Activated B cell treated with CpG ODN at 0.5 μM for 24 hours (primary cell): ENCODE measurements around the gene EML6. TPM values are rescaled to one million over a fixed set of nuclear protein-coding genes. Genes with fewer than 3 reads are reported as not detected.

Source experiments
- ATAC-seq: fragments of 200-7000 bp; cut with Tn5 transposase; one replicate; pipeline ENCODE4 v1.10.0; 2021; ENCODE audit warnings: low read depth, mild to moderate bottlenecking, moderate library complexity
- CTCF ChIA-PET: fragments of 350-600 bp; sonication (Branson Sonifier 250); formaldehyde crosslinking; loops from one replicate; lab custom pipeline; 2021; ENCODE audit warnings: antibody characterized with exemption; lab: Charles Lee
- POLR2A ChIA-PET: fragments of 350-600 bp; sonication (Branson Sonifier 250); formaldehyde crosslinking; loops from one replicate; lab custom pipeline; 2021; ENCODE audit warnings: antibody characterized with exemption; lab: Charles Lee
- DNase-seq: peaks from one replicate; pipeline ENCODE4 v3.0.0; 2022
- H3K27ac Mint-ChIP-seq: one replicate; pipeline ENCODE4 v1.8.0; 2020; ENCODE audit warnings: mixed read lengths
- H3K27me3 Mint-ChIP-seq: one replicate; pipeline ENCODE4 v1.8.0; 2021; ENCODE audit warnings: mixed read lengths
- H3K36me3 Mint-ChIP-seq: one replicate; pipeline ENCODE4 v1.8.0; 2021; ENCODE audit warnings: low read depth, mixed read lengths
- H3K4me1 Mint-ChIP-seq: one replicate; pipeline ENCODE4 v1.8.0; 2021; ENCODE audit warnings: mixed read lengths
- H3K4me3 Mint-ChIP-seq: one replicate; pipeline ENCODE4 v1.8.0; 2020; ENCODE audit warnings: mild to moderate bottlenecking, mixed read lengths
- H3K9me3 Mint-ChIP-seq: one replicate; pipeline ENCODE4 v1.8.0; 2020; ENCODE audit warnings: mixed read lengths
- CTCF ChIP-seq: fragments of 200-600 bp; IDR thresholded peaks from one replicate; pipeline ENCODE4 v1.8.0; 2022; ENCODE audit warnings: antibody characterized with exemption, mild to moderate bottlenecking
- intact Hi-C: fragments of 100-400 bp; cut with micrococcal nuclease; formaldehyde crosslinking; loops from one replicate; pipeline ENCODE4 v1.15.1; 2024
- total RNA-seq: library from RNA; stranded (reverse); gene quantifications from 2 replicates; pipeline ENCODE4 v1.2.3, GENCODE V29; 2022

Gene EML6
- total RNA-seq, 1 donor from 2014 or later = 31.5 TPM

GRCh38 chr2:54791831-54792230, 68.4 kb downstream of the EML6 start:
- H3K9me3 Mint-ChIP-seq = no peaks in the 10 kb centered on the region
- H3K4me3 Mint-ChIP-seq = no peak overlapping the region
- no peaks in the 10 kb centered on the region for H3K27me3 Mint-ChIP-seq
- ChIA-PET POLR2A (interaction anchor here (0.6 kb wide), 1 partner anchor 13 kb away, joined by 3 read pairs; no protein-coding TSS in a partner anchor), CTCF (no interaction called here)
- intact Hi-C loops = no loop called here
- ATAC-seq (no peak), DNase-seq (no peak)
- H3K4me1 Mint-ChIP-seq = peaks cover 20% of the 10 kb centered on the region
- H3K27ac Mint-ChIP-seq = no peak overlapping the region
- TF ChIP-seq CTCF = no peak
- no peaks in the 10 kb centered on the region for H3K36me3 Mint-ChIP-seq

- TF ChIP-seq CTCF = no peak
- H3K4me3 Mint-ChIP-seq = no peak overlapping the region
- no peaks in the 10 kb centered on the region for H3K4me1 Mint-ChIP-seq
- no peaks in the 10 kb centered on the region for H3K9me3 Mint-ChIP-seq
- peaks cover 2% of the 10 kb centered on the region for H3K36me3 Mint-ChIP-seq
- DNase-seq (no peak), ATAC-seq (no peak)
- CTCF ChIA-PET = interaction anchor here (1.2 kb wide), 1 partner anchor 42 kb away, joined by 5 read pairs; no protein-coding TSS in a partner anchor
- intact Hi-C loops = no loop called here
- POLR2A ChIA-PET = no interaction called here
- no peaks in the 10 kb centered on the region for H3K27me3 Mint-ChIP-seq
- H3K27ac Mint-ChIP-seq = no peak overlapping the region
These were observed 73.8 kb downstream of the EML6 start for GRCh38 chr2:54797307-54797706.

- peaks cover 5% of the 10 kb centered on the region for H3K4me1 Mint-ChIP-seq
- ChIA-PET CTCF (interaction anchor here (0.7 to 1.5 kb wide), 2 partner anchors 33 to 37 kb away, joined by 3 to 5 read pairs; no protein-coding TSS in a partner anchor), POLR2A (no interaction called here)
- ATAC-seq = no peak
- no peak for TF ChIP-seq CTCF
- intact Hi-C loops = loop anchor here (5.0 kb wide), 1 partner anchor 44 kb away; no protein-coding TSS in a partner anchor
- H3K27ac Mint-ChIP-seq = no peak overlapping the region
- H3K9me3 Mint-ChIP-seq = peaks cover 5% of the 10 kb centered on the region
- peaks cover 3% of the 10 kb centered on the region for H3K36me3 Mint-ChIP-seq
- no peak overlapping the region for H3K4me3 Mint-ChIP-seq
- no peak for DNase-seq
- H3K27me3 Mint-ChIP-seq = no peaks in the 10 kb centered on the region
These were observed 77.9 kb downstream of the EML6 start for GRCh38 chr2:54801352-54801751.

GRCh38 chr2:54803783-54804751, 80.6 kb downstream of the EML6 start:
- Mint-ChIP-seq H3K4me1 (peaks cover 5% of the 10 kb centered on the region), H3K4me3 (no peak overlapping the region), H3K9me3 (peaks cover 5% of the 10 kb centered on the region), H3K27ac (no peak overlapping the region), H3K27me3 (no peaks in the 10 kb centered on the region), H3K36me3 (peaks cover 3% of the 10 kb centered on the region)
- TF ChIP-seq CTCF = no peak
- DNase-seq (no peak), ATAC-seq (no peak)
- CTCF ChIA-PET = no interaction called here
- intact Hi-C loops = loop anchor here (5.0 kb wide), 1 partner anchor 47 kb away; no protein-coding TSS in a partner anchor
- POLR2A ChIA-PET = no interaction called here

- CTCF ChIA-PET = no interaction called here
- H3K9me3 Mint-ChIP-seq = peaks cover 5% of the 10 kb centered on the region
- intact Hi-C loops = no loop called here
These were observed 81.8 kb downstream of the EML6 start for GRCh38 chr2:54805255-54805654.

More at GRCh38 chr2:54805255-54805654, 81.8 kb downstream of the EML6 start:
- H3K4me3 Mint-ChIP-seq = no peak overlapping the region
- no peak overlapping the region for H3K27ac Mint-ChIP-seq
- peaks cover 5% of the 10 kb centered on the region for H3K4me1 Mint-ChIP-seq
- H3K27me3 Mint-ChIP-seq = no peaks in the 10 kb centered on the region
- DNase-seq (no peak), ATAC-seq (no peak)
- POLR2A ChIA-PET = no interaction called here
- peaks cover 2% of the 10 kb centered on the region for H3K36me3 Mint-ChIP-seq
- no peak for TF ChIP-seq CTCF
